Stimulated activated CD8-positive, alpha-beta memory T cell treated with anti-CD3 and anti-CD28 coated beads, Interleukin-12 subunit alpha, Interleukin-12 subunit beta, amount 100 ng/mL, for 24 hours (primary cell): ENCODE data around the gene OR2M3.
"Not testable (repeated sequence)": the region's sequence is repeated elsewhere in the genome, so short reads cannot be mapped to it uniquely, and the experiment has no call there.

Experiments used
- DNase-seq: peaks from one replicate; pipeline ENCODE4 v3.0.0-alpha.2; 2020; ENCODE audit errors: extremely low read depth

OR2M3 gene, protein sequence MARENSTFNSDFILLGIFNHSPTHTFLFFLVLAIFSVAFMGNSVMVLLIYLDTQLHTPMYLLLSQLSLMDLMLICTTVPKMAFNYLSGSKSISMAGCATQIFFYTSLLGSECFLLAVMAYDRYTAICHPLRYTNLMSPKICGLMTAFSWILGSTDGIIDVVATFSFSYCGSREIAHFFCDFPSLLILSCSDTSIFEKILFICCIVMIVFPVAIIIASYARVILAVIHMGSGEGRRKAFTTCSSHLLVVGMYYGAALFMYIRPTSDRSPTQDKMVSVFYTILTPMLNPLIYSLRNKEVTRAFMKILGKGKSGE

DNA sequence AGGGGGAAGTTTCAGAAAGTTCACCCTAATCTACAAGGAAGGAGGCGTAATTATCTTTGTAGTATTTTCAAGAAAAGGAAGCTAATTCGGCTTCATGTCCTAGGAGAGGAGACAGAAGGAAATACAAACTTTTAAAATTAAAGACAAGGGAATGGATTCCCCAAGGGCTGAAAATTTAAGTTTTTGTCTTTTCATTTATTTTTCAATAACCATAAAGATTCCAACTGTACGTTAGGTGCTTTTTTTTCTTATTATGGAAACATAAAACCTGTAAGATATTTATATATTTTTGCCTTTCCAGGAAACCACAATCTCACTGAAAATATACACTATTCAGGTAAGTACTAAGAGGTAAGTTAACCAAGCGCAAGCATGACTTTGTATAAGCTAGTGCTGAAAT lies at the start of gene OR2M3:
TSS of gene OR2M3 (plus strand) at position 301 of the 400 bp plus-strand sequence. CDS start 5,803 bp downstream, outside the sequence.
- no peak for DNase-seq

DNA sequence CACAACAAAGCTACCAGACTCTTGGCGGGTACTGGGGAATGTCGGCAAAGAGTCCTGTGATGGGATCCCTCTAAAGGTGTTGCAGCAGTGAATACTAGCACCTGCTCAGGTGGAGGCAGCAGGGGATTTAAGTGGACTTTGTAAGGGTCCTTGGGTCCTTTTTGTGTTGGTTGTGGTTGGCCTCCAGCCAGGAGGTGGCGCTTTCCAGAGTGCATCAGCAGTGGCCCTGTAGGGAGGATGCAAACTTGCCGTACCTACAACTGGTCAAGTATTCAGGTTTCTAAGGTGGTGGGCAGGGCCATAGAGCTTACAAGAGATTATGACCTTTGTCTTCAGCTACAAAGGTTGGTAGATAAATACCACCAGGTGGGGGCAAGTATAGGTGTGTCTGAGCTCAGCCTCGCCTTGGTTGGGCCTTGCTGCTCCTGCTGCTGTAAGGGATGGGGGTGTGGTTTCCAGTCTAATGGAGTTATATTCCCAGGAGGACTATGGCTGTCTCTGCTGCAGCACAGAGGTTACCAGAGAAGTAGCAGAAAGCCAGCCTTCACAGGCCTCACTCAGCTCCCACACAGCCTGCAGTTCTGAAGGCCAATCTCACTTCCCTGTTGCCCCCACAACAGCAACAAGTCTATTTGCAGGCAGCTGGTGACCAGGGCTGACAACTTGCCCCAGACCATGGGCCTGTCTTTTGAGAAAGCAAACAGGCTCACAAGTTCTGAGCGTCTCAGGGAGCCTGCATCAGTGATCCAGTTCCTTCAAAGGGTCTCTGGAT lies 44.8 kb upstream of the OR2M3 start:
- no peak for DNase-seq

DNA sequence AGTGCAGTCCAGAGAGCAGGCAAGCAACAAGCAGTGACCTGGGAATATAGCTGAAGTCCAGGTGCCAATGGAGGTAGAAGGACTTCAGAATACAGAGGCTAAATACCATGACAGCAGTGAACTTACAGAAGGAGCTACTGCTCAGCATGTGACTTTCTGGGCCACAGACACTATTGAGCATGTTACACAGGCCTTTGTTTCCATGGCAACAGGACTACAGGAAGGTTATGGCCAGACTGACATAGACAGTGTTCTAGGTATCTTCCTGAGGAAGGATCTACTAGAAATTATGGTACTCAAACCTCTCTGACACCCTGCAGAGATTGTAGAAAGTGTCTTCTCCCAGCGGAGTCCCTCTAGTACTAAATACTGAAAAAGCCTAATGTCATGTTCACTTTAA lies 41.1 kb upstream of the OR2M3 start:
- DNase-seq = no peak

DNA sequence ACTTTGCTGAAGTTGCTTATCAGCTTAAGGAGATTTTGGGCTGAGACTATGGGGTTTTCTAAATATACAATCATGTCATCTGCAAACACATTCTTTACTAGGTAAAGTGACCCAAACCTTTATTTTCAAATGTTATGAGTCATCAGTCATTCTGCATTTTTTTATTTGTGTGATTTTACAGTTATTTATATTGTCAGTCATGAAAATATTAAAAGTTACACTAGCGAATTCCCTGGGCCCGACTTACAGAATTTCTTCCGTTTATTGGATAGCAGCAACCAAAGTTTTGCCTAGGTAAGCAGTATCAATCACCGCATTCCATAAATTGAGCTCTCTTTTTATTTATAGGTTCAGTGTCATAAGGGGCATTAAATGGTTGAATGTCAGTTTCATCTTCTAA lies 38.3 kb upstream of the OR2M3 start:
- DNase-seq = no peak

DNA sequence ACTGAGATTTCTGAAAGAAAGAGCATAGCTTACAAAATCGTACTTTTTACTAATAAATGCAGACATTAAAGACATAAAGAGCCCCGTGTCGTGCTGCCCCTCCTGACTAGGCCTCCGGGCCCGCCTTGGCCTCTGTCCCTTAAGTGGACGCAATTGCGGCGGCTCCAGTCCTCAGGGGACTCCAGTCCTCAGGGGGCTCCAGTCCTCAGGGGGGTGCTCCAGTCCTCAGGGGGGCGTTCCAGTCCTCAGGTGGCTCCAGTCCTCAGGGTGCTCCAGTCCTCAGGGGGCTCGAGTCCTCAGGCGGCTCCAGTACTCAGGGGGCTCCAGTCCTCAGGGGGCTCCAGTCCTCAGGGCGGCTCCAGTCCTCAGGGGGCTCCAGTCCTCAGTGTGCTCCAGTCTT lies 33.0 kb upstream of the OR2M3 start:
- DNase-seq = no peak

DNA sequence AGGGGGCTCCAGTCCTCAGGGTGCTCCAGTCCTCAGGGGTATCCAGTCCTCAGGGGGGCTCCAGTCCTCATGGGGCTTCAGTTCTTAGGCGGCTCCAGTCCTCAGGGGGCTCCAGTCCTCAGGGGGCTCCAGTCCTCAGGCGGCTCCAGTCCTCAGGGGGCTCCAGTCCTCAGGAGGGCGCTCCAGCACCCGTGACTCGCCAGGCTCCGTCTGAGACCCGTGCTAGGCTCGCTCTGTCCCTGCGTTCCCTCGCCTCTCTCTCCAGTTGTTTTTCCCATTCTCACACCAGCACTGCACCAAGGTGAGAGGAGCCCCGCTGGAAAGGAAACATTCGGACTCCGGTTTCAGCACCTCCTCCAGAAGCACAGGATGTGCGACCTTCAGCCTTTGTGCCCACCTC lies 31.9 kb upstream of the OR2M3 start:
- no peak for DNase-seq

DNA sequence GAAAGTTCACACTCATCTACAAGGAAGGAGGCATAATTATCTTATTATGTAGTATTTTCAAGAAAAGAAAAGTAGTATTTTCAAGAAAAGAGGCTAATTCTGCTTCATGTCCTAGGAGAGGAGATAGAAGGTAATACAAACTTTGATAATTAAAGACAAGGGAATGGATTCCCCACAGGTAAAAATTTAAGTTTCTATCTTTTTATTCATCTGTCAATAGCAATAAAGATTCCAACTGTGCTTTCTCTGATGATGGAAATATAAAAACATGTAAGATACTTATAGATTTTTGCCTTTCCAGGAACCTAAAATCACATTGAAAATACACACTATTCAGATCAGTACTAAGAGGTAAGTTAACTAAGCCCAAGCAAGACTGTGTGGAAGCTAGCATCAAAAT lies 22.5 kb upstream of the OR2M3 start, which contains the start of gene OR2M2:
TSS of gene OR2M2 (plus strand) at position 301 of the 400 bp plus-strand sequence. CDS start 5,165 bp downstream, outside the sequence.
- no peak for DNase-seq

DNA sequence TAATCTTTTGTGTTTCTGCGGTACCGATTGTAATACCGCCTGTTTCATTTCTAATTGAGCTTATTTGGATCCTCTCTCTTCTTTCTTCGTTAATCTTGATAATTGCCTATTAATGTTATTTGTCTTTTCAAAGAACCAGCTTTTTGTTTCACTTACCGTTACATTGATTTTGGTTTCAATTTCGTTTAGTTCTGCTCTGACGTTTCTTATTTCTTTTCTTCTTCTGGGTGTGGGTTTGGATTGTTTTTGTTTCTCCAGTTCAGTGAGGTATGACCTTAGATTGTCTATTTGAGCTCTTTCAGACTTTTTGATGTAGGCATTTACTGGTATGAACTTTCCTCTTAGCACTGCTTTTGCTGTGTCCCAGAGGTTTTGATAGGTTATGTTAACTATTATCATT lies 13.1 kb upstream of the OR2M3 start:
- DNase-seq = no peak

DNA sequence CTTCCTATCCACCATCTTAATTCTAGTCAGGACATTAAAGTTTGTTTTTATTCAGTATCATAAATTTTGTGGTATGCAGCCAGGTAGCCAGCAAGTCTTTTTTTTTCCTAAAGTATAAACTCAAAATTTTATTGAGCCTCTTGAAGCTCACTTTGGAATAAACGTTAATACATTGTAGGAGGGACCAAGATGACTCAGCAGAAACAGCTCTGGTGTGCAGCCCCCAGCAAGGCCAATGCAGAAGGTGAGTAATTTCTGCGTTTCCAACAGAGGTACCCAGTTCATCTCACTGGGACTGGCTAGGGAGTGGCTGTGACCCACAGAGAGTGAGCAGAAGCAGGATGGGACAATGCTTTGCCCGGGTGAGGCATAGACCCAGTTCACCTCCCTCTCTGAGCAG lies 9.7 kb upstream of the OR2M3 start:
- no peak for DNase-seq

DNA sequence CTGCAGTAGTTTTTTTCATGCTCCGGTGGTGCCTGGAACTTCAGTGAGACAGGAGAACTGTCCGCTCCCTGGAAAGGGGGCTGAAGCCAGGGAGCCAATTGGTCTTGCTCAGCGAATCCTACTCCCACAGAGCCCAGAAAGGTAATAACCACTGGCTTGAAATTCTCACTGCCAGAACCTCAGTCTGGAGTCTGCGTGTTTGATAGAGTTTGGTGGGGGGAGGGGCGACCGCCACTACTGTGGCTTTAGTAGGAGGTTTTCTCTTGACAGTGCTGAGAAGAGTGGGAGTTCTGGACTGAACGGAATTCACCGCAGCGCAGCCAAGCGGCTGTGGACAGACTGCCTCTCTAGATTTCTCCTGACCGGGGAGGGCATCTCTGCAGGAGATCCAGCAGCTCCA lies 8.0 kb upstream of the OR2M3 start:
- no peak for DNase-seq

DNA sequence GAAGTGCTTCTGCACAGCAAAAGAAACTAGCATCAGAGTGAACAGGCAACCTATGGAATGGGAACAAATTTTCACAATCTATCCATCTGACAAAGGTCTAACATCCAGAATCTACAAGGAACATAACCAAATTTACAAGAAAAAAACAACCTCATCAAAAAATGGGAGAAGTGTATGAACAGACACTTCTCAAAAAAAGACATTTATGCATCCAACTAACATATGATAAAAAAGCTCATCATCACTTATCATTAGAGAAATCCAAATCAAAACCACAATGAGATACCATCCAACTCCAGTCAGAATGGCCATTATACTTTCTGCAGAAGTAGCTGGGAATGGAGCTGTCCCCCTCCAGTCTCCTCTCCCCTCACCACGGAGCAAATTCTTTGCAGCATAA lies 2.9 kb upstream of the OR2M3 start:
- DNase-seq = no peak

DNA sequence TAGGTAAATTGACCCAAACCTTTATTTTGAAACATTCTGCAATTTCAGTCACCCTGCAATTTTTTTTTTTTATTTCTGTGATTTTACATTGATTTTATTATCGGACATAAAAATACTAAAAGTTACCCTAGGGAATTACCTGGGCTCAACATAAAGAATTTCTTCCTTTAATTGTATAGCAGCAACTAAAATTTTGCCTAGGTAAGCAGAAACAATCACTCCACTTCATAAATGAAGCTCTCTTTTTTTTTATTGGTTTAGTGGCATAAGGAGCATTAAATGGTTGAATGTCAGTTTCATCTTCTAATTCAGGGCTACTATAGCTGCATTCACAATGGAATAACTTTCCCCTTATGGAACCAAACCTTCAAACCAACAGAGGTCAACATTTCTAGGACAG lies 18.8 kb downstream of the OR2M3 start:
- no peak for DNase-seq

DNA sequence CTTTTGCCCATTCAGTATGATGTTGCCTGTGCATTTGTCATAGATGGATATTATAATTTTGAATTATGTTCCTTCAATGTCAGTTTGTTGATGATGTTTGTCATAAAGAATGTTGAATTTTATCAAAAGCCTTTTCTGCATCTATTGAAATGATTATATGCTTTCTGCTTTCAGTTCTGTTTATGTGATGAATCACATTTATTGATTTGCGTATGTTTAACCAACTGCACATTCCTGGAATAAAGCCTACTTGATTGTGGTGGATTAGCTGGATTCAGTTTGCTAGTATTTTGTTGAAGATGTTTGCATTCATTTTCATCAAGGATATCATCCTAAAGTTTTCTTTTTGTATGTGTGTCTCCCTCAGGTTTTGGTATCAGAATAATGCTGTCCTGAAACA lies 28.5 kb downstream of the OR2M3 start:
- DNase-seq = no peak

DNA sequence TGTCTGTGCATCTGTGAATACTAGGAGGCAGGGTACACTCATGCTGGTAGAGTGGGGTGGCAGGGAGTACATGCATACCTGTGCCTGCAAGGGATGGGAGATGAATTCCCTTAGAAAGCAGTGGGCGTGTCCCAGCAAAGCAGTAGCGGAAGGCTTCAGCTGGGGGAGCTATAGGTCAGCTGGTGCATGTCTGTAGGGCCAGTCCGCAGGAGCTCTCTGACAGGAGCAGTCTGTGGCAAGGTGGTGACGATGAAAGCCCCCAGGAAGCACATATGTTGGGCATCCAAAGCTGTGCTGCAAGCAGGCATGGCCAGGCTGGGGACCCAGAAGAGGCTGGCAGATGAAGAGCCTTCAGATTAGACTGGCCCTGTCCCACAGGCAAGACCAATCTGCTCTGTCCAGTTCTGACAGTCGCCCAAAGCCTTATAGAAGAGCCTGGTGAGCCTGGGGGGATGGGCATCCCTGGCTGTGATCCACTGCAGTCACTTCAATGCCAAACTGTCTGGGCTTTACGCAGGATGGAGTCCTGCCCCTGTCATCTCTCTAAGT lies 32.4 kb downstream of the OR2M3 start:
- DNase-seq = no peak

DNA sequence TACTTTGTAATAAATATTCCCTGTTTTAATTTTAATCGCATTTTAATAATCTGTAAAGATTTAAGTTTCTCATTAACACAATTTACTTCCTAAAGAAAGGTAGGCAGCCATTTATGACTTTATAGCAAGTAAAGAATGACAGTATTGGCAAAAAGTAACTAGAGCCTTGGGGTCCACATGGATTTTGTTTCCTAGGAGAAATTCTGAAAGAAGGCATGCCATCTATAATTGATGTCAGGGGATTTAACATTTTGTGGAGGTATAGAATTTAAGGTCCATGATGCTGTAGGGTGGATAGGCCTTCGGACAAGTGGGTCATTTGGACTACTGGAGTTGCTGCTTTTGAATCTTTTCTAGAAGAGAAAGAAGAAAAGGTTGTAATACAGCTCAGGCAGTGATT lies 34.1 kb downstream of the OR2M3 start, which contains the start of gene OR2M4:
TSS of gene OR2M4 (plus strand) at position 301 of the 400 bp plus-strand sequence. CDS start 7,512 bp downstream, outside the sequence.
- DNase-seq = no peak

DNA sequence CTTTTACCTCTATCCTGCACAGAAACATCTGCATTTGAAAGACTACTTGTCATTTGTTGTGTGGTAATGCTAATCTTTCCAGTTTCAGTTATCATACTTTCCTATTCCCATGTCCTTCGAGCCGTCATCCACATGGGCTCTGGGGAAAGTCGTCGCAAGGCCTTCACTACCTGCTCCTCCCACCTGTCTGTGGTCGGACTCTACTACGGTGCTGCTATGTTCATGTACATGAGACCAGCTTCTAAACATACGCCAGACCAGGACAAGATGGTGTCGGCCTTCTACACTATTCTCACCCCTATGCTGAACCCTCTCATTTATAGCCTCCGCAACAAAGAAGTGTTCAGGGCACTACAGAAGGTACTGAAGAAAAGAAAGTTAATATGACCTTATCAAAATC lies 42.4 kb downstream of the OR2M3 start:
- no peak for DNase-seq

DNA sequence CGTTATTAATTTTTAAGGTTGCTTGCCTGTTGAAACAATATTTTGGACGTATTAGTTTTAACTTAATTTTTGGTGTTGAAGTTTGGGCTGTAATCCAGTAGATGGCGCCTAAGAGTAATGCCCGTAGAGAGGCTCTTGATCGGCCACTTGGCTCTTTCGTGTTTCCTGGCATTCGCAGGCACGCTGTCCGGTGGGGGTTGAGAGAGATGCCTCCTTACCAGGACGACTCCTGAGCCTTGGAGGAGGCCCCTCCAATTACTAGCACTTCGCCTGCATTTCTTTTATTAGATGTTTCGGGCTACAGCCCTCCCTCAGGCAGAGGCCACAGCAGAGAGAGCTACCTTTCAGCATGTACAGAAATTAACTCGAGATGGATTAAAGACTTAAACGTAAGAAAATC lies 46.1 kb downstream of the OR2M3 start:
- no peak for DNase-seq

DNA sequence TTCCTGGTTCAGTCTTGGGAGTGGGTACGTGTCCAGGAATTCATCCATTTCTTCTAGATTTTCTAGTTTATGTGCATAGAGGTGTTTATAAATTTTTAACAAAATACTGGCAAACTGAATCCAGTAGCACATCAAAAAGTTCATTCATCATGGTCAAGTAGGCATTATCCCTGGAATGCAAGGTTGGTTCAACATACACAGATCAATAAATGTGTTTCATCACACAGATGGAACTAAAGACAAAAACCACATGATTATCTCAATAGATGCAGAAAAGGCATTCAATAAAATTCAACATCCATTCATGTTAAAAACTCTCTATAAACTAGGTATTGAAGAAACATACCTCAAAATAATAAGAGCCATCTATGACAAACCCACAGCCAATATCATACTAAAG lies 62.2 kb downstream of the OR2M3 start:
- DNase-seq = not testable (repeated sequence)
